HepG2 (cell line): ENCODE results near the gene KRABD2.

ENCODE experiments used
- ADNP ChIP-seq: sonication (generic); formaldehyde crosslinking; IDR thresholded peaks from 2 replicates; pipeline ENCODE4 v1.4.0; 2020; ENCODE audit warnings: missing genetic modification reagents
- ESRRA ChIP-seq: sonication (generic); formaldehyde crosslinking; IDR thresholded peaks from 2 replicates; pipeline ENCODE4 v1.5.1; 2020; ENCODE audit warnings: mild to moderate bottlenecking, low read depth, missing genetic modification reagents
- FOXO1 ChIP-seq: sonication (generic); formaldehyde crosslinking; IDR thresholded peaks from 2 replicates; pipeline ENCODE4 v1.4.0; 2020; ENCODE audit warnings: missing genetic modification reagents
- FOXO4 ChIP-seq: sonication (generic); formaldehyde crosslinking; conservative IDR thresholded peaks from 2 replicates; pipeline ENCODE4 v1.8.1; 2023; ENCODE audit warnings: missing genetic modification reagents
- GATA4 ChIP-seq: sonication (generic); IDR thresholded peaks from 2 replicates; pipeline ENCODE4 v1.6.1; 2016; ENCODE audit warnings: antibody characterized with exemption, low read depth, borderline replicate concordance
- KDM4B ChIP-seq: sonication (generic); formaldehyde crosslinking; IDR thresholded peaks from 2 replicates; pipeline ENCODE4 v1.4.0; 2020; ENCODE audit warnings: missing genetic modification reagents
- MAF1 ChIP-seq: sonication (generic); formaldehyde crosslinking; IDR thresholded peaks from 2 replicates; pipeline ENCODE4 v1.5.0; 2020; ENCODE audit warnings: missing genetic modification reagents, borderline replicate concordance
- PRDM10 ChIP-seq: sonication (generic); formaldehyde crosslinking; IDR thresholded peaks from 2 replicates; pipeline ENCODE4 v1.4.0; 2020; ENCODE audit warnings: low read depth, missing genetic modification reagents
- SMARCC2 ChIP-seq: fragments of 450-650 bp; IDR thresholded peaks from 2 replicates; pipeline ENCODE4 v1.6.1; 2017; ENCODE audit warnings: antibody characterized with exemption, mild to moderate bottlenecking
- TBX2 ChIP-seq: sonication (generic); formaldehyde crosslinking; IDR thresholded peaks from 2 replicates; pipeline ENCODE4 v1.5.0; 2020; ENCODE audit warnings: missing genetic modification reagents, mild to moderate bottlenecking, borderline replicate concordance
- ZBTB38 ChIP-seq: sonication (generic); formaldehyde crosslinking; IDR thresholded peaks from 2 replicates; pipeline ENCODE4 v1.5.1; 2020; ENCODE audit warnings: mild to moderate bottlenecking, missing genetic modification reagents
- ZNF12 ChIP-seq: sonication (generic); formaldehyde crosslinking; IDR thresholded peaks from 2 replicates; pipeline ENCODE4 v1.5.0; 2020; ENCODE audit warnings: missing genetic modification reagents
- ZNF180 ChIP-seq: sonication (generic); formaldehyde crosslinking; IDR thresholded peaks from 2 replicates; pipeline ENCODE4 v1.4.0; 2020; ENCODE audit warnings: low read depth, missing genetic modification reagents, borderline replicate concordance
- ZNF292 ChIP-seq: sonication (generic); formaldehyde crosslinking; IDR thresholded peaks from 2 replicates; pipeline ENCODE4 v1.8.1; 2022; ENCODE audit warnings: mild to moderate bottlenecking, low read depth, missing genetic modification reagents, borderline replicate concordance
- ZNF34 ChIP-seq: sonication (generic); formaldehyde crosslinking; IDR thresholded peaks from 2 replicates; pipeline ENCODE4 v1.4.0; 2020; ENCODE audit warnings: mild to moderate bottlenecking, missing genetic modification reagents, borderline replicate concordance
- ZNF749 ChIP-seq: sonication (generic); formaldehyde crosslinking; IDR thresholded peaks from 2 replicates; pipeline ENCODE4 v1.8.0; 2022; ENCODE audit warnings: mild to moderate bottlenecking, missing genetic modification reagents, moderate library complexity, borderline replicate concordance
- ZNF75D ChIP-seq: sonication (generic); formaldehyde crosslinking; IDR thresholded peaks from 2 replicates; pipeline ENCODE4 v1.8.1; 2023; ENCODE audit warnings: missing genetic modification reagents, mild to moderate bottlenecking, borderline replicate concordance
- ZNF879 ChIP-seq: sonication (generic); formaldehyde crosslinking; IDR thresholded peaks from 2 replicates; pipeline ENCODE4 v1.8.1; 2023; ENCODE audit warnings: missing genetic modification reagents
- TF ChIP-seq, protein P1 (sequence below): sonication (generic); formaldehyde crosslinking; IDR thresholded peaks from 2 replicates; pipeline ENCODE4 v1.4.0; 2020; ENCODE audit warnings: mild to moderate bottlenecking, missing genetic modification reagents

The KRABD2 gene

DNA sequence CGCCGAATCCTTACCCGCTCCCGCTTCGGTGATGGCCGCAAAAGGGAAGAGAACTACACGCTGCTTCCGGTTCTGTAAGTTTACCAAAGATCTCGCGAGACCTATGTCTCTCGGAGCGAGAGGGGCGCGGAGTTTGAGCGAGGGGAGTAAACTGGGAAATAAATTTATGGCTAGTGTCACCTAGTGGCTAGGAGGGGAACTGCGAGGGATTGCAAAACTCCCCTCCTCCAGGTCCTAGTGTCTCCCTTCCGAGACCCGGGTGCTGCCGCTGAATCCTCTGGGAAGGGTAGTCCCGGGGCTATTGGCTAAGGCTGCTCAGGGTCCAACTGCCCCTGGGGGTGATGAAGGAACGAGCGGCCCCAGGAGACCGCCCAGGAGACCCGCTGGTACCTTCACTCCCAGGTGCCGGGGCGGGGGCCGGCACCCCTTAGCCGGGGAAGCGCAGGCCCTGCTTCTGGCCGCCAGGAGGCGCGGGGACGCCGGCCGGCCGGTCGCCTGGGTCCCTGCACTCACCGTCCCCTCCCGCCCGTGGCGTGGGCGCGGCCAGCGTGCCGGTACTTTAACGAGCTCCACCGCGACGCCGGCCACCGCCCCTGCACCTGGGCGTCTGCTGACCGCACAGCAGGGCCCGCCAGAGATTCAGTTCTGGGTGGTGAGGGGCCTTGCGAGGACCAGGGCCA lies 6.8 kb upstream of the KRABD2 start, which contains the start of gene RPL26 (continued):
- TF ChIP-seq ESRRA (no peak), ZNF34 (CRISPR knock-in tag) (no peak), GATA4 (0 out of 2 replicates have a peak, but pooled peaks have one; percentile 48), ZNF749 (CRISPR knock-in tag) (0 out of 2 replicates have a peak, but pooled peaks have one; percentile 9), SMARCC2 (no peak), ZBTB38 (CRISPR knock-in tag) (peak; percentile 72), PRDM10 (CRISPR knock-in tag) (peak; percentile 72; the same call in 1 of the 2 replicates), ZNF12 (CRISPR knock-in tag) (peak; percentile 46; the same call in 1 of the 2 replicates), ZNF180 (CRISPR knock-in tag) (no peak), ZNF292 (CRISPR knock-in tag) (0 out of 2 replicates have a peak, but pooled peaks have one; percentile 18), ZNF75D (CRISPR knock-in tag) (no peak), FOXO4 (CRISPR knock-in tag) (0 out of 2 replicates have a peak, but pooled peaks have one; percentile 89), ADNP (CRISPR knock-in tag) (peak; percentile 40; the same call in 1 of the 2 replicates), KDM4B (no peak), FOXO1 (CRISPR knock-in tag) (no peak; the same call in 1 of the 2 replicates), TBX2 (CRISPR knock-in tag) (peak; percentile 71), ZNF879 (CRISPR knock-in tag) (no peak), MAF1 (no peak)
- TF ChIP-seq, protein P1, sequence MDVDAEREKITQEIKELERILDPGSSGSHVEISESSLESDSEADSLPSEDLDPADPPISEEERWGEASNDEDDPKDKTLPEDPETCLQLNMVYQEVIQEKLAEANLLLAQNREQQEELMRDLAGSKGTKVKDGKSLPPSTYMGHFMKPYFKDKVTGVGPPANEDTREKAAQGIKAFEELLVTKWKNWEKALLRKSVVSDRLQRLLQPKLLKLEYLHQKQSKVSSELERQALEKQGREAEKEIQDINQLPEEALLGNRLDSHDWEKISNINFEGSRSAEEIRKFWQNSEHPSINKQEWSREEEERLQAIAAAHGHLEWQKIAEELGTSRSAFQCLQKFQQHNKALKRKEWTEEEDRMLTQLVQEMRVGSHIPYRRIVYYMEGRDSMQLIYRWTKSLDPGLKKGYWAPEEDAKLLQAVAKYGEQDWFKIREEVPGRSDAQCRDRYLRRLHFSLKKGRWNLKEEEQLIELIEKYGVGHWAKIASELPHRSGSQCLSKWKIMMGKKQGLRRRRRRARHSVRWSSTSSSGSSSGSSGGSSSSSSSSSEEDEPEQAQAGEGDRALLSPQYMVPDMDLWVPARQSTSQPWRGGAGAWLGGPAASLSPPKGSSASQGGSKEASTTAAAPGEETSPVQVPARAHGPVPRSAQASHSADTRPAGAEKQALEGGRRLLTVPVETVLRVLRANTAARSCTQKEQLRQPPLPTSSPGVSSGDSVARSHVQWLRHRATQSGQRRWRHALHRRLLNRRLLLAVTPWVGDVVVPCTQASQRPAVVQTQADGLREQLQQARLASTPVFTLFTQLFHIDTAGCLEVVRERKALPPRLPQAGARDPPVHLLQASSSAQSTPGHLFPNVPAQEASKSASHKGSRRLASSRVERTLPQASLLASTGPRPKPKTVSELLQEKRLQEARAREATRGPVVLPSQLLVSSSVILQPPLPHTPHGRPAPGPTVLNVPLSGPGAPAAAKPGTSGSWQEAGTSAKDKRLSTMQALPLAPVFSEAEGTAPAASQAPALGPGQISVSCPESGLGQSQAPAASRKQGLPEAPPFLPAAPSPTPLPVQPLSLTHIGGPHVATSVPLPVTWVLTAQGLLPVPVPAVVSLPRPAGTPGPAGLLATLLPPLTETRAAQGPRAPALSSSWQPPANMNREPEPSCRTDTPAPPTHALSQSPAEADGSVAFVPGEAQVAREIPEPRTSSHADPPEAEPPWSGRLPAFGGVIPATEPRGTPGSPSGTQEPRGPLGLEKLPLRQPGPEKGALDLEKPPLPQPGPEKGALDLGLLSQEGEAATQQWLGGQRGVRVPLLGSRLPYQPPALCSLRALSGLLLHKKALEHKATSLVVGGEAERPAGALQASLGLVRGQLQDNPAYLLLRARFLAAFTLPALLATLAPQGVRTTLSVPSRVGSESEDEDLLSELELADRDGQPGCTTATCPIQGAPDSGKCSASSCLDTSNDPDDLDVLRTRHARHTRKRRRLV (CRISPR knock-in tag), result no peak
